Epidermal melanocyte (primary cell): Measurements from ENCODE around the gene RAP1GDS1.
"Not testable (repeated sequence)": the region's sequence is repeated elsewhere in the genome, so short reads cannot be mapped to it uniquely, and the experiment has no call there.

ENCODE experiments used
- DNase-seq: peaks from one replicate; pipeline ENCODE4 v3.0.0; 2011; ENCODE audit warnings: low spot score; ENCODE audit not compliant: insufficient read length

Gene RAP1GDS1

DNA sequence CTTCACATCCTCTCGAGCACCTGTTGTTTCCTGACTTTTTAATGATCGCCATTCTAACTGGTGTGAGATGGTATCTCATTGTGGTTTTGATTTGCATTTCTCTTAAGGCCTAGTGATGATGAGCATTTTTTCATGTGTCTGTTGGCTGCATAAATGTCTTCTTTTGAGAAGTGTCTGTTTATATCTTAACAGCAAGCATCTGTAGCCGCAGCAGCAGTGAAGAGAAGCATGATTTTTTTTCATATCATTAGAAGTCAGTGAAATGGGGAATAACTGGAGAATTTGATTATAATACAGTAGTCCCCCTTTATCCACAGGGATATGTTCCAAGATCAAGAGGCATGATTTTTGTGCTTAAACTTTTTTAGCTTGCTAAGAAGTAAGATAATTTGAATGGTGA lies 27.5 kb downstream of the RAP1GDS1 start:
- DNase-seq = not testable (repeated sequence)

DNA sequence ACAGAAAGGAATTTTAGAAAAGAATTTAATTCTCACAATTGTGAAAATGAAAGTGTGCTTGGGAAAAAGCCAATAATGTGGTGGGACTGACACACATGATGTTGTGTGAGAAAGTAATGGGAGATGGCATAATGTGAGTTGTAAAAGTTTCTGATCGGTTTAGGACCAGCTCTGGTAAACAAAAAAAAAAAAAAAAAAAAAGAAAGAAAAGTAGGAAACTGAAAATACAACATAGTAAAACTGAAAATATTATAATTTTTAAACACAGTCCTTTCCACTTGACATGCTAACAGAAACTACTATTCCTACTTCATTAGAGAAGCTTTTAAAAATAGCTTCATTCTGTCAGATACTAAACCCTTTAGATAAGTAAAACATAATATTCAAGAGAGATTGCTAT lies 28.2 kb downstream of the RAP1GDS1 start:
- DNase-seq = no peak

DNA sequence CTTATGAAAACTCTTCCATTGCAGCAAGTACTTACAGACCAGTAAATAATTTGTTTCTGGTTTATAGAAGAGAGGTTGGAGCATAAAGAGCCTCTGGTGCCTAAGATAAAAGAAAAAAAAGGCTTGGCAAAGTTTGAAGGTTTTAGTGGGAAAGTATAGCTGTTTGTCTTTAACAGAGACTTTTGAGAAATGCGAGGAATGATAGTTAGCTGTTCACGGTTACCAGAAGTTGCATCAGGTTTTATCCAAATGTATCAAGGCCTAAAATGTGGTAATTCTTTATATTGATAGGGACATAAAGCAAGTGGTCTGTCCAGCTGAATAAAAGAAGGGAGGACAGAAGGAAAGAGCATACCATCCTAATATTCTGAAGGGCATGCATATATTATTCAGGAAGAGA lies 29.3 kb downstream of the RAP1GDS1 start:
- no peak for DNase-seq

DNA sequence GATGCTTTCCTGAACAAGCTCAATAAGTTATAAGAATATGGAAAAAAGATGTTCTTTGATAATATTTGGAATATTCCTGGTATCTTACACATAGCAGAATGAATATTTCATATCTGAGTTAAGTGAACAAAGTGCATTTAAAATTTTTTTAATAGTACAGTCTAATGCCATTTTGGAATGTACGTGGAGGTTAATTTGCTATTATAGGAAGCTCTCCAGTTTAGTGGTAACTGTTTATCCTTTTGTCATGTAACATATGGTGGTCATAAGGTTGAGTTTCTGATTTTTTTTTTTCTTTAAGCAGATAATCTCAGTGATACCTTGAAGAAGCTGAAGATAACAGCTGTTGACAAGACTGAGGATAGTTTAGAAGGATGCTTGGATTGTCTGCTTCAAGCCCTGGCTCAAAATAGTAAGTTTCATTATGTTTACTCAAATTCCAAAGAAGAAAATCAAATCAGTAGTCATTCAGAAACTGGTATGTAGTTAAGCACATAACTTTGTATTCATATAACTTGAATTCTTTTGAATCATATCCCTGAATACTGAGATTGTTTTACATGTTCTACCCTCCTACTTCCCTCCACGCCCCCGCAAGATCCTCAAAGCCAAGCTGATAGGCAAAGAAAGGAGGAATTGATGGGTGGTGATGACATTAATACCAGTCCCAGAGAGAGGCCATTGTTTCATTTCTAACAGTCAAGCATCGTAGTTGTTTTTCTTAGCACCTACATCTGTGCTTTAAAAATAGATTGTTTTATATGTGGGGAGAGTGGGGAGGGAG lies 32.1 kb downstream of the RAP1GDS1 start:
- DNase-seq = no peak

DNA sequence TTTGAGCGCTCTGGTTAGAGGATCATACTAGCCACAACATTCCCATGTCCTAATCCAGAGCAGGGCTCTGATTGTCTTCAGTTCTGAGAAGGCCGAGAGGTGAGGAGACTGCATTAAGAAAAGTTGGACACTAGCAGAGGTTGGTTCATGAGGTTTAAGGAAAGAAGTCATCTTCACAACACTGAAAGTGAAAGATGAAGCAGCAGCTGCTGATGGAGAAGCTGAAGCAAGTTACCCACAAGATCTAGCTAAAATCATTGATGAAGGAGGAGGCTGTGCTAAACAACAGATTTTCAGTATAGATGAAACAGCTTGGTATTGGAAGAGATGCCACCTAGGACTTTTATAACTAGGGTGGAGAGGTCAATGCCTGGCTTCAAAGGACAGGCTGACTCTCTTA lies 36.8 kb downstream of the RAP1GDS1 start:
- DNase-seq = no peak

DNA sequence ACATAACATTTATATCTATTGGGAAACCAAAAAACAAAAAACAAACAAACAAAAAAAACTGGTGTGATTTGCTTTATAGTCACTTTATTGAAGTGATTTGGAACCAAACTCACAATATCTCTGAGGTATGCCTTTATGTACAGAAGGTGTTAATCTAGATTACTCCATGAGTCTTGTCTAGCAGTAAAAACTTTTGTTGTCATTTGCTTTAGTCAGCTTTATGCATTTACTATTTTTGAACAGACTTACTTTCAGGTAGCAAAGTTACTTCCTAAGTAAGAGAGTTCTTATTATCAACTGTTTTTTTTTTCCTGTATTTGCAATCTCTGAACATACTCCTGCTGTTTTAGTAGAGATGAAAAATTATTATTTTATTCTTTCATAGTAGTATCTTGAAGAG lies 39.5 kb downstream of the RAP1GDS1 start:
- no peak for DNase-seq

DNA sequence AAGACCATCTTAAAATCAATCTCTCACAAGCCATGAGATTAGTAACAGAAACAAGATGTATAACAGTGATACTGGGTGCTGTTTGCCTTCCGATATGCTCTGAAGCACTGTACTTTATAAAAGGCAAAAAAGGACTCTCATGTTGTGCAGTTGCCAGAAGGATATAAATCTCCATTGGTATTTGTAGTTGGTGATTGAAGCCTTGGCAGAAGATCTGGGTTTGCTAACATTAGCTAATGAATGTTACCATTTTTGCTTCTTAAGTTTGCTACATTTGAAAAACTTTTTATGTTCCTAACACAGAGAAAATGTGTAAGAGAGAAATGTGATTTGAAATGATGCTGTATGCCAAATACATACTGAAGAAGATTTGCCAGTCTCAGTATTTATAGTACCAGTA lies 44.4 kb downstream of the RAP1GDS1 start:
- no peak for DNase-seq

DNA sequence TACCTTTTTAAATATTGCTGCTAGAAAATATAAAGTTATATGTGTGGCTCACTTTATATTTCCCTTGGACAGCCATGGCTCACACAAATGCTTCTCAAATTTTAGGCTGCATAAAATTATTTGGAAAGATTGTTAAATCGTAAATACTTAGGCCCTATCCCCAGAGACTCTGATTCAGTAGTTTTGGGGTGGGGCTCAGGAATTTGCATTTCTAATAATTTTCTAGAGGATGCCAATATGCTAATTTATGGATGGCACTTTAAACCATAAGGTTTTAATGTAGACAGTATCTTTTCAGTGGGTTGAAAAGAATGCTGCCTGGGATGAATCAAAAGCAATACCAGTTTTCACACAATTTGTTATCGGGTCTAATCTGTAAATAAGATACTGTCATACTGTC lies 49.7 kb downstream of the RAP1GDS1 start:
- no peak for DNase-seq

DNA sequence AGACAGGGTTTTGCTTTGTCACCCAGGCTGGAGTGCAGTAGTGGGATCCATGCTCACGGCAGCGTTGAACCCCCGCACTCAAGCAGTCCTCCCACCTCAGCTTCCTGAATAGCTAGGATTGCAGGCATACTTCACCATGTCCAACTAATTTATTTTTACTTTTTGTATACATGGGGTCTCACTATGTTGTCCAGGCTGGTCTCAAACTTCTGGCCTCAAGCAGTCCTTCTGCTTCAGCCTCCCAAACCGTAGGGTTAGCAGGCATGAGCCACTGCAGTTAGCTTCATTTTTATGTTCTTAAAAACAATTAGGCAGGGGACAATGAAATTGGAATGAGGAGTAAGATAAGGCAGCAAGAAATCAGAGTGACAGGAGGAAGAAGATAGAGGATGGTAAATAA lies 50.5 kb downstream of the RAP1GDS1 start:
- no peak for DNase-seq

DNA sequence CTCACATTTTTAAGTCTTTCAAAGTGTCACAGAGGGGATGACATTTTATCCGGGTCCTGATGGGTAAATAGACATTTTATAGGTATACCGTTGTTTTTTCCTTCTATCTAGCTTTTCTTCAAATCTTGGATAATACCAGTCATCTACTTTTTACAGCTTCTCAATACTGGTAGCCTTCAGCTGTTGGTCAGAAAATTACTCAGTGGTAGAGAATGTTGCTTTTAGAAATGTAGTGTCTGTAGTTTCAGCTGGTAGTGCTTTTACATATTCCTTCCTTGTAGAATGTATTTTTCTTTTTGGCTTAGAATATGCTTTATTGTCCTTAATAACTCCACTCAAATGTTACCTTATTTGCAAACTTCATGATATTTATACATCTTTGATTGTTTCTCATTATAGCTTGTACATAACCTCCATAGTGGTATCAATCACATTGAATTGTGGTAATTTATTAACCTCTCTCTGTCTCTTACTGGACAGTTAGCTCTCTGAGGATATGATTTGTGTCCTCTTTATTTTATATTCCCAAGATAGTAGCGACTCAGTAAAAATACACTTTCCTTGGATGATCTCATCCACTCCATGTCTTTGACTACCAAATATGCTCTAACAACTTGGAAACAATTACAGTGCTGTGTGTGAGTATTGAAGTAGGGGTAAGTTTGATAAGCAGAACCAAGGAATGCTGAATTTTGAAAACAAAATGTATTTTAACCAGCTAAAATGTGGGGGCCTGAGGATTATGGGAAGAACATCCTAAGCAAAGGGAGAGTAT lies 53.8 kb downstream of the RAP1GDS1 start:
- no peak for DNase-seq

DNA sequence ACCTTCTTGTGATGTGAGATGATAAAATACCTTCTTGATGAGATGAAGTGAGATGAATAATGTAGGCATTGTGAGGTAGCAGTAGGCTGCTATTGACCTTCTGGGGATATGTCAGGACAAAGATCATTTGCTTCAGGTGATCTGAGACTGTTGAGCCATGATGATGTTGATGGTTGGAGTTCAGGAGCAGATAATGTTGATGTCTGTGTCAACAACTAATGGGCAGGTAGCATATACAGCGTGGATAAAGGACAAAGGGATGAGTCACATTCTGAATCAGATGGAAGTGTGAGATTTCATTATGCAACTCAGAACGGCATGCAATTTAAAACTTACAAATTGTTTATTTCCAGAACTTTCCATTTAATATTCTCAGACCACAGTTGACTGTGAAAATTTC lies 57.3 kb downstream of the RAP1GDS1 start:
- DNase-seq = no peak

DNA sequence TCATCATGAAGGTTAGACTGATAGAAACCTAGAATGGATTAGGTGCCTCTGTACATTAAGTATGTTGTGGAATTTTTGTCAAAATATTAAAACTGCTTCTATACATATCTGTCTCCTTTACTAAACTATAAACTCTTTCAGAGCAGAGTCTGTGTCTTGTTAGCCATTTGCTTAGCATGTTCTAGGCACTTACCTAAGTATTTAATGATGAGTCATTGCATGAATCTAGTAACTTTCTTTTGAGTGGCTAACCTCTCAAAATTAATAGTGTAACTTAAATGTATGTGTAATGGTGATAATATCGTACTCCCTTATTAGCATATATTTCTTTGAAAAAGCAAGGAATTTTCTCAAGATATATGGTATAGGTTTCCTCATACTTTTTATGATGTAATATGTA lies 57.8 kb downstream of the RAP1GDS1 start:
- no peak for DNase-seq

DNA sequence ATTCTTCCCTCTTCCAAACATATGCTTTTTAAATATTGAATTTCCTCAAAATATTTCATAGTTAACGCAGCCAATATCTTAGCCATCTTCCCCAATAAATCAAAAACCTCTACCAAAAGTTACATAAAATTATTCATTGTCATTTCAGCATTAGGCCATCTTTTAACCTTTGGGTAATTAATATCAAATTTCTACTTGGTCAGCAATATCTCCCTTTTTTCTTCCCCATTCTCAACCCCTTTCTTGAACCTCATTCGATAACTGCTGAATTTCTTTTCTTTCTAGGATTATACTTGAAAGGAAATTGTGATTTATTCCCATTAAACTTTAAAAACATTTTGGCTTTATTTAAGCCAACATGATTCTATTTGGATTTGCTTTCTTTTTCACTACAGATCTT lies 65.0 kb downstream of the RAP1GDS1 start:
- no peak for DNase-seq

DNA sequence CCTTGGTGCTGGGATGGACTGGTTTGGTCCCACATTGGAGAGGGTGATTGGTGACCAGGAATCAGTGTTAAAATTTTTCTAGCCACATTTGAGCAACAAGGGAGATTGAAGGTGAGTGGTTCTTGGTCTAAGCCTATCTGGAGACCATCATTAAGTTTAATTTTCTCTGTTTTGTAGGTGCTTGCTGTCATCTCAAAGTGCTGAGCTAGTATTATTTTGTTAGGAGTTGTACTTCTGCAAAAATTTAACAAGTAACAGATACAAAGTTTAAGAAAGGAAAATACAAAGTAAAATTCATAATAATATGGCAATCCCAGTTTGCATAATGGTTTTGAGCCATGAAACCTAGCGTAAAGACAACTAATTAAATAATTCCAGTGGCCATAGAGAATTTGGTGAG lies 66.5 kb downstream of the RAP1GDS1 start:
- DNase-seq = no peak

DNA sequence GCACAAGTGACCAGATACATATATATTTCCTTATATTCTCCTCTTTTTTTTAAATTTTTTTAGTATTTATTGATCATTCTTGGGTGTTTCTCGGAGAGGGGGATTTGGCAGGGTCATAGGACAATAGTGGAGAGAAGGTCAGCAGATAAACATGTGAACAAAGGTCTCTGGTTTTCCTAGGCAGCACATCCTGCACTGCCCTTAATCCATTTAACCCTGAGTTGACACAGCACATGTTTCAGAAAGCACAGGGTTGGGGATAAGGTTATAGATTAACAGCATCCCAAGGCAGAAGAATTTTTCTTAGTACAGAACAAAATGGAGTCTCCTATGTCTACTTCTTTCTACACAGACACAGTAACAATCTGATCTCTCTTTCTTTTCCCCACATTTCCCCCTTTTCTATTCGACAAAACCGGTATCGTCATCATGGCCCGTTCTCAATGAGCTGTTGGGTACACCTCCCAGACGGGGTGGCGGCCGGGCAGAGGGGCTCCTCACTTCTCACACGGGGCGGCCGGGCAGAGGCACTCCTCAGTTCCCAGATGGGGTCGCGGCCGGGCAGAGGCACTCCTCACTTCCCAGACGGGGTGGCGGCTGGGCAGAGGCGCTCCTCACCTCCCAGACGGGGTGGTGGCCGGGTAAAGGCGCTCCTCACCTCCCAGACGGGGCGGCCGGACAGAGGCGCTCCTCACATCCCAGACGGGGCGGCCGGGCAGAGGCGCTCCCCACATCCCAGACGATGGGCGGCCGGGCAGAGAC lies 68.9 kb downstream of the RAP1GDS1 start:
- DNase-seq = not testable (repeated sequence)

DNA sequence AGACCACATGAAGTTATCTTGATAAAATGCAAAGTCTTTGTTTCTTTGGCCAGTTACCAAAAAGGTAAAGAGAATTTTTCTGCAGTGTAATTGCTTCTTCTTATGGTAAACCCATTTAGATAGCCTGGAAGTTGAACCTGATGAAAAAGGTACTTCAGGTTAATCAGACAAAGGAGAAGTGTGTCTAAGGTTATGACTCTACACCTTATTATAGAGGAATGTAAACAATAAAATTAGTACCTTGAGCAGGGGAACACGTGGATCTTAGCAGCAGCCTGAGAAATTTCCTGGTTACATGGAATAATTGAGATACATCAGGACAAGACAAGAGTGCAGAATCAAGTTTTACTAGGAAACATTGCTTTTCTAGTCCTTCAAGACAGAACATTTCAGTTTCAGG lies 70.8 kb downstream of the RAP1GDS1 start:
- DNase-seq = no peak

DNA sequence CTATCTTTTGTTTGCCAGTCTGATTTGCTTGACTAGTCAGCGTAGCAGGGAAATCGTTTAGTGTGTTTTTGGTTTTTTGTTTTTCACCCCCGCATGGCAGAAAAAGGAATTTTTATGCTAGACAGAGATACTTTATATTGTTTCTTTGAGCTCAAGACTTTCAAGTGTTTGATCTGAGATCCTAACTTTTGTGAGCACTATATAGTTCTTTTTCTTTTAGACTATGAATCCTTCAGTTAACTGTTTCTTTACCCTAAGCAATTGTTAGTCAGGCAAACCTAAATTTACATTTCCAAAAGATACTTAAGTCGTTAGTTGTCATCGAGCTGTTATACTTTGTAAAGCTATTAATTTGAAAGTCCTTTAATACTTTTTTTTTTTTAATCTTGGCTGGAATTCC lies 73.3 kb downstream of the RAP1GDS1 start:
- DNase-seq = no peak

DNA sequence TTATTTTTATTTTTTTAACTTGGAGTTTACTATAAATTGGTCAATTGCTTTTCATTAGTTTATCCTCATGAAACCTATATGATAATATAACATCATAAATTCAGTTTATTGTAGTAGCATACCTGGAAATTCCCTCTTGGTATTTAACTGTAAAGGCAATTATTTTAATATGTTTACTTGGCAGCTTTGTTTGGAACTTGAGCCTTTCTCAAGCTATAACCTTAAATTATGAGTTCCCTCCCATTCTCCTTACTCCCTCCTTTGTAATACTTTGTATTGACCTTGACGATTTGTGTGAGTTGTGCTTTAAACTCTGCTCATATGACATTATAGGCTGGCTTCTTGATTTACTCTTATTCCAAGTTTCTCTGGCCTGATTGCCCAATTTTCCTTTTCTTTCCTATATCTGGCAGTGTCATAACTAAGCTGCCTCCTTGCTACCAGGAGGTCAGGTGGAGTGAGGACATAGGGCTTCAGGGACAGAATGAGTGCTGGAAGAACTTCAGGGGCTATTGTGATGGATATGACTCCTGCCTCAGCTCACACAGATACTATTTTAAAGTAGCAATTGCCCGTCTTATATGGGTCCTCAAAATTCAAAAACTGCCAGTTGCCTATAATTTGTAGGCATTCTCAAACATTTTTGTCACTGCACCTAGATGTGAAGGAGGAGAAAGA lies 77.7 kb downstream of the RAP1GDS1 start:
- no peak for DNase-seq

DNA sequence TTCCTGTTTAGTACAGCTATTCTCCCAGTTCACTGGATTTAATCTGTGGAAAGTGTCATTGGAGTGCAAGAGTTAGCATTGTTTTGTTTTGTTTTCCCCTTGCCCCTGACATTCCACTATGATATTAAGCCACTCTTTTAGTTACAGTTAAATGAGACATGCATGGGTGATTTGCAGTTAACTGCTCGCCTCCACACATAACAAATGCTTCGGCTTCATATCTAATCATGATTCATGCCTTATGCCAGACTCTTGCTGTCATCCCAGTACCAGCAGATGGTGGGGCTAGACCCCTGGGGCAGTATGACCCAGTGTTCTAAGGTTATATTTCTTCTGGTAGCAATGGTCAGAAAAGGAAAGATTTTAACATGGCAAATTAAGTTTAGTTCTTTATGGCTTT lies 80.1 kb downstream of the RAP1GDS1 start:
- no peak for DNase-seq

DNA sequence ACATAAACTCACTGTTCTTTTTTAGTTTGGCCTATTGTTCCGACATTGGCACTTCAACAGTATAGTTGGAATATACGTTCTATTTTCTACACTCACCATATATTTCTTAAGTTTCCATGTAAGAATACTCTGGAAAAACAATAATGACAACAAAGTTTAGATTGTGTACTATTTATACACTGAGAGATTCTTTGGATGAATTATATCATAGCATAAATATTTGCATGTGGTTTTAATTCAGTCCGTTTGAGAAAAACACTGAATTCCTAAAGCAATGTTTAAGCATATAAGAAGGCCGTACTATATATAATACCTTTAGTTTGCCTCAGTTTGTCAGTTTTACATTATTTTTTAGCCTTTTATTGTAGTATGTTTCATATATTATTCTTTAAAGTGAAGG lies 82.4 kb downstream of the RAP1GDS1 start:
- no peak for DNase-seq

DNA sequence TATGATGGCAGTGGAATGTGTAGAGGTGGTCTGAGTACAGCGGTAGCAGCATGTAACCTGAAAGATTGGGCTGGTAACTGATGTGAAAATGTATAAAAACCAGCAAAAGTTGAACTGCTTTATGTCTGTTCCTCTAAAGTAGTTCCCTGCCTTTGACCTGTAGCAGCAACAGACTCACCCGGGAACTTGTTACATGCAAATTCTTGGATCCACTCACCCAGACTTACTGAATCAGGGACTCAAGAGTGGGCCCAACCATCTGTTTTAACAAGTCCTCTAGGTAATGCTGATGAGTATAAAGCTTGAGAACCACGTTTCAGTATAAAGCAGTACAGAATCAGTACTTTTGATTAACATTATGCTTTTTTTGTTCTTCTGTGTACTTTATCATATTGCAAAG lies 84.7 kb downstream of the RAP1GDS1 start:
- DNase-seq = no peak

DNA sequence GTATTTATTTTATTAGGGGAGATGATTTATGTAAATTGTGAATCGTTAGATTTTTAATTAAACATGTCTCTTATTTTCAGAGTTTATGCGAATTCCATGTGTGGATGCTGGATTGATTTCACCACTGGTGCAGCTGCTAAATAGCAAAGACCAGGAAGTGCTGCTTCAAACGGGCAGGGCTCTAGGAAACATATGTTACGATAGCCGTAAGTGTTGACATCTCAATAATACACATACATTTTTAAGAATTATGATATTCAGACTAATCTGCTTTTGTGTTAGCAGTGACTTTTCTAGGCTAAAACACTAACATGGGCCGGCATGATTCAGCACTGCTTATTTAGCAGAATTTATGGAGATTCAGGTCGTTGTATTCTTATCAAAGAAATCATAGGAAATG lies 91.2 kb downstream of the RAP1GDS1 start:
- no peak for DNase-seq
